HepG2 (cell line): ENCODE data around the gene AQP7.

Experiments
- HMGA1 ChIP-seq: sonication (generic); formaldehyde crosslinking; conservative IDR thresholded peaks from 2 replicates; pipeline ENCODE4 v1.4.0; 2020; ENCODE audit warnings: missing genetic modification reagents
- IKZF4 ChIP-seq: sonication (generic); formaldehyde crosslinking; IDR thresholded peaks from 2 replicates; pipeline ENCODE4 v1.5.1; 2020; ENCODE audit warnings: borderline replicate concordance, mild to moderate bottlenecking, low read depth, missing genetic modification reagents; ENCODE audit errors: not compliant biosample characterization
- SMAD1 ChIP-seq: sonication (generic); formaldehyde crosslinking; IDR thresholded peaks from 2 replicates; pipeline ENCODE4 v1.4.0; 2020; ENCODE audit warnings: missing genetic modification reagents, low read depth, mild to moderate bottlenecking, borderline replicate concordance
- SRF ChIP-seq: IDR thresholded peaks from 2 replicates; pipeline ENCODE4 v1.6.1; 2011; ENCODE audit warnings: mild to moderate bottlenecking, low read depth, low read length, moderate library complexity
- ZNF292 ChIP-seq: sonication (generic); formaldehyde crosslinking; IDR thresholded peaks from 2 replicates; pipeline ENCODE4 v1.8.1; 2022; ENCODE audit warnings: mild to moderate bottlenecking, low read depth, missing genetic modification reagents, borderline replicate concordance
- TF ChIP-seq, protein P1 (sequence below): sonication (generic); formaldehyde crosslinking; IDR thresholded peaks from 2 replicates; pipeline ENCODE4 v1.4.0; 2020; ENCODE audit warnings: low read depth, missing genetic modification reagents
- TF ChIP-seq, protein P2 (sequence below): sonication (generic); formaldehyde crosslinking; IDR thresholded peaks from 2 replicates; pipeline ENCODE4 v1.5.0; 2020; ENCODE audit warnings: mild to moderate bottlenecking, missing genetic modification reagents, moderate library complexity

DNA sequence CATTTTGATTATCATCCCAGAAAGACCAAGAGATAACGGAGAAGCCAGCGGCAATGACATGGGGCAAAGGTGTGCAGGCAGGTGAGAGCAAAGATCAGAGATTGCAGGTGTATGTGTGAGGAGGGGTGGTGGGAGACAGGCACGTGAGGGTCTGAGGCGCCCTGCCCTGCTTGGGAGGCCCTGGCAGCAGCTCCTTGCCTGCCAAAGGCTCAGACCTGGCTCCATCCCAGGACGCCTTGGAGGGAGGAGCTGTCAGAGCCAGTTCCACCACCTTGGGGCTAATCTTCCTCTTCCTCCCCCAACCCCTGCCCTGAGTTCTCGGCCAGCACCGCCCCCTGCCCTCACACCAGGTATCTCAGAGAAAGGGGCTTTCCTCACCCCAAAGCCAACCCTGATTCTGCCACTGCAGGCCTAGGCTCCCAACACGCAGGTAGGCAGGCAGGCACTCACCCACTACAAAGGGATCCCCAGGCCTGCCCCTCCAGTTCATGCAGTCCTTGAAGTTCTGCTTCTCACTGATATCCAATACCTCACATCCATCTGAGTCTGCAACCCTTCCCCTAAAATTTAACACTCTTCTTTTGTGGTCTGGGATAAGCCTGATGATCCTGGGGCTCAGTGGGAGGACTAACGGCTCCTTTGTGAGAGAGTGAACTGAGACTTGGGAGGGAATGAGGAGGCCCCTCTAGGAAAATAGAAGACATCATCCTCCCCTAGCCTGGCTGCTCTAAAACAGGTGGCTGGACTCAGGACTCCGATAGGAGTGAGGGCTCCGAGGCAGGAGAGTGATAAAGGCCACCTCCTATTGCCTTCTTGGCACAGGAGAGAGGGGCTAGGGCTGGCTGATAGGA is 43.2 kb upstream of the AQP7 start:
- TF ChIP-seq SMAD1 (CRISPR knock-in tag) = no peak
- TF ChIP-seq, protein P1, sequence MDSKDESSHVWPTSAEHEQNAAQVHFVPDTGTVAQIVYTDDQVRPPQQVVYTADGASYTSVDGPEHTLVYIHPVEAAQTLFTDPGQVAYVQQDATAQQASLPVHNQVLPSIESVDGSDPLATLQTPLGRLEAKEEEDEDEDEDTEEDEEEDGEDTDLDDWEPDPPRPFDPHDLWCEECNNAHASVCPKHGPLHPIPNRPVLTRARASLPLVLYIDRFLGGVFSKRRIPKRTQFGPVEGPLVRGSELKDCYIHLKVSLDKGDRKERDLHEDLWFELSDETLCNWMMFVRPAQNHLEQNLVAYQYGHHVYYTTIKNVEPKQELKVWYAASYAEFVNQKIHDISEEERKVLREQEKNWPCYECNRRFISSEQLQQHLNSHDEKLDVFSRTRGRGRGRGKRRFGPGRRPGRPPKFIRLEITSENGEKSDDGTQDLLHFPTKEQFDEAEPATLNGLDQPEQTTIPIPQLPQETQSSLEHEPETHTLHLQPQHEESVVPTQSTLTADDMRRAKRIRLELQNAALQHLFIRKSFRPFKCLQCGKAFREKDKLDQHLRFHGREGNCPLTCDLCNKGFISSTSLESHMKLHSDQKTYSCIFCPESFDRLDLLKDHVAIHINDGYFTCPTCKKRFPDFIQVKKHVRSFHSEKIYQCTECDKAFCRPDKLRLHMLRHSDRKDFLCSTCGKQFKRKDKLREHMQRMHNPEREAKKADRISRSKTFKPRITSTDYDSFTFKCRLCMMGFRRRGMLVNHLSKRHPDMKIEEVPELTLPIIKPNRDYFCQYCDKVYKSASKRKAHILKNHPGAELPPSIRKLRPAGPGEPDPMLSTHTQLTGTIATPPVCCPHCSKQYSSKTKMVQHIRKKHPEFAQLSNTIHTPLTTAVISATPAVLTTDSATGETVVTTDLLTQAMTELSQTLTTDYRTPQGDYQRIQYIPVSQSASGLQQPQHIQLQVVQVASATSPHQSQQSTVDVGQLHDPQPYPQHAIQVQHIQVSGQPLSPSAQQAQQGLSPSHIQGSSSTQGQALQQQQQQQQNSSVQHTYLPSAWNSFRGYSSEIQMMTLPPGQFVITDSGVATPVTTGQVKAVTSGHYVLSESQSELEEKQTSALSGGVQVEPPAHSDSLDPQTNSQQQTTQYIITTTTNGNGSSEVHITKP (CRISPR knock-in tag) = no peak
- TF ChIP-seq, protein P2, sequence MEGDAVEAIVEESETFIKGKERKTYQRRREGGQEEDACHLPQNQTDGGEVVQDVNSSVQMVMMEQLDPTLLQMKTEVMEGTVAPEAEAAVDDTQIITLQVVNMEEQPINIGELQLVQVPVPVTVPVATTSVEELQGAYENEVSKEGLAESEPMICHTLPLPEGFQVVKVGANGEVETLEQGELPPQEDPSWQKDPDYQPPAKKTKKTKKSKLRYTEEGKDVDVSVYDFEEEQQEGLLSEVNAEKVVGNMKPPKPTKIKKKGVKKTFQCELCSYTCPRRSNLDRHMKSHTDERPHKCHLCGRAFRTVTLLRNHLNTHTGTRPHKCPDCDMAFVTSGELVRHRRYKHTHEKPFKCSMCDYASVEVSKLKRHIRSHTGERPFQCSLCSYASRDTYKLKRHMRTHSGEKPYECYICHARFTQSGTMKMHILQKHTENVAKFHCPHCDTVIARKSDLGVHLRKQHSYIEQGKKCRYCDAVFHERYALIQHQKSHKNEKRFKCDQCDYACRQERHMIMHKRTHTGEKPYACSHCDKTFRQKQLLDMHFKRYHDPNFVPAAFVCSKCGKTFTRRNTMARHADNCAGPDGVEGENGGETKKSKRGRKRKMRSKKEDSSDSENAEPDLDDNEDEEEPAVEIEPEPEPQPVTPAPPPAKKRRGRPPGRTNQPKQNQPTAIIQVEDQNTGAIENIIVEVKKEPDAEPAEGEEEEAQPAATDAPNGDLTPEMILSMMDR (CRISPR knock-in tag) = no peak
- TF ChIP-seq SRF = no peak
- no peak for TF ChIP-seq IKZF4 (CRISPR knock-in tag)
- TF ChIP-seq HMGA1 (CRISPR knock-in tag) = no peak
- no peak for TF ChIP-seq ZNF292 (CRISPR knock-in tag)
